Gastrocnemius medialis (tissue), 4 donors: ENCODE data around the gene SAA4.

Source experiments
- POLR2A ChIP-seq, 2 donors: fragments of 450-650 bp; IDR thresholded peaks; one replicate each; pipeline ENCODE4 v1.6.1; 2017; ENCODE audit warnings: antibody characterized with exemption in 2 of 2, mild to moderate bottlenecking in 2 of 2, moderate library complexity in 2 of 2
- TF ChIP-seq, protein P1 (sequence below), 5 experiments: fragments of 450-650 bp in 3 of 5; fragments of 200-600 bp in 2 of 5; sonication (generic) in 2 of 5; IDR thresholded peaks in 4 of 5; conservative IDR thresholded peaks in 1 of 5; 1 replicate in 4 of 5; 2 replicates in 1 of 5; pipeline ENCODE4 v1.5.1; 2016 to 2019; ENCODE audit warnings: antibody characterized with exemption in 5 of 5, mild to moderate bottlenecking in 3 of 5, moderate library complexity in 3 of 5

DNA sequence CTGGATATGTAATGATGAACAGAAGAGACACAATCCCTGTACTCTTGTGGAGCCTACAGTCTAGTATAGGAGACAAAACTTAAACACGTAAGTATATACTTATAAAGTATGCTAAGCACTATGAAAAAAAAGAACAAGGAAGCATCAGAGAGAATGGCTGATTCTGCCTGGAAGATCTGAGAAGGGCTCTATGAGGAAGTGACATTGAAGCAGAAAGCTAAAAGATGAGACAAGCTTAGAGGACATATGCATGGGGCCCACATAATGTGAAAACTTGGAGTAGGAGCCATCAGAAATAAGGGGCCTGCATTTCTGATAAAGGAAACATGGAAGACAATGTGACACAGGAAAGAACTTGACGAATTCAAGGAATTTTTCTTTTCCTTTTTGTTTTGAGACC lies 46.0 kb upstream of the SAA4 start:
- TF ChIP-seq, protein P1, sequence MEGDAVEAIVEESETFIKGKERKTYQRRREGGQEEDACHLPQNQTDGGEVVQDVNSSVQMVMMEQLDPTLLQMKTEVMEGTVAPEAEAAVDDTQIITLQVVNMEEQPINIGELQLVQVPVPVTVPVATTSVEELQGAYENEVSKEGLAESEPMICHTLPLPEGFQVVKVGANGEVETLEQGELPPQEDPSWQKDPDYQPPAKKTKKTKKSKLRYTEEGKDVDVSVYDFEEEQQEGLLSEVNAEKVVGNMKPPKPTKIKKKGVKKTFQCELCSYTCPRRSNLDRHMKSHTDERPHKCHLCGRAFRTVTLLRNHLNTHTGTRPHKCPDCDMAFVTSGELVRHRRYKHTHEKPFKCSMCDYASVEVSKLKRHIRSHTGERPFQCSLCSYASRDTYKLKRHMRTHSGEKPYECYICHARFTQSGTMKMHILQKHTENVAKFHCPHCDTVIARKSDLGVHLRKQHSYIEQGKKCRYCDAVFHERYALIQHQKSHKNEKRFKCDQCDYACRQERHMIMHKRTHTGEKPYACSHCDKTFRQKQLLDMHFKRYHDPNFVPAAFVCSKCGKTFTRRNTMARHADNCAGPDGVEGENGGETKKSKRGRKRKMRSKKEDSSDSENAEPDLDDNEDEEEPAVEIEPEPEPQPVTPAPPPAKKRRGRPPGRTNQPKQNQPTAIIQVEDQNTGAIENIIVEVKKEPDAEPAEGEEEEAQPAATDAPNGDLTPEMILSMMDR (IDR thresholded peaks at IDR 0.05 in 4 of 5, conservative IDR thresholded peaks at IDR 0.05 in 1 of 5) = no peak
- no peak for TF ChIP-seq POLR2A (IDR thresholded peaks at IDR 0.05)
